Naive thymus-derived CD4-positive, alpha-beta T cell (primary cell): ENCODE data around the gene CDC25B. TPM values are rescaled to one million over a fixed set of nuclear protein-coding genes. Genes with fewer than 3 reads are reported as not detected.
A peak's percentile ranks its signal among the peaks of the same experiment; 100 is the strongest.

Experiments
- ATAC-seq: fragments of 150-1000 bp; cut with Tn5 transposase; 2 replicates; pipeline ENCODE4 v1.10.0; 2021; ENCODE audit warnings: mild to moderate bottlenecking, moderate library complexity
- CTCF ChIA-PET: fragments of 350-600 bp; sonication (Branson Sonifier 250); formaldehyde crosslinking; loops from one replicate; lab custom pipeline; 2021; ENCODE audit warnings: antibody characterized with exemption; lab: Charles Lee
- POLR2A ChIA-PET: fragments of 350-600 bp; sonication (Branson Sonifier 250); formaldehyde crosslinking; loops from one replicate; lab custom pipeline; 2021; ENCODE audit warnings: antibody characterized with exemption, inconsistent platforms; lab: Charles Lee
- DNase-seq, 9 donors: peaks; one replicate each; pipeline versions ENCODE4 v3.0.0 to v3.0.0-alpha.2; 2020 to 2022; ENCODE audit warnings: mixed read lengths in 1 of 9
- H3K27ac ChIP-seq: one replicate; pipeline ENCODE4 v1.7.0; 2013; ENCODE audit warnings: mild to moderate bottlenecking, low read depth, low read length, moderate library complexity
- H3K27me3 ChIP-seq, 2 donors: one replicate each; pipeline ENCODE4 v1.7.0; 2013; ENCODE audit warnings: low read length in 2 of 2, mild to moderate bottlenecking in 2 of 2, moderate library complexity in 2 of 2; ENCODE audit not compliant: control insufficient read depth in 2 of 2, insufficient read depth in 2 of 2
- H3K36me3 ChIP-seq, 3 experiments: 1 replicate in 2 of 3; 2 replicates in 1 of 3; pipeline ENCODE4 v1.7.0; 2013; ENCODE audit warnings: low read length in 3 of 3, mild to moderate bottlenecking in 3 of 3, moderate library complexity in 1 of 3; ENCODE audit not compliant: insufficient read depth in 3 of 3, control insufficient read depth in 2 of 3
- H3K4me1 ChIP-seq, 2 donors: one replicate each; pipeline ENCODE4 v1.7.0; 2013; ENCODE audit warnings: low read length in 2 of 2, mild to moderate bottlenecking in 2 of 2, moderate library complexity in 1 of 2; ENCODE audit not compliant: control insufficient read depth in 2 of 2, insufficient read depth in 2 of 2
- H3K4me3 ChIP-seq: 2 replicates; pipeline ENCODE4 v1.7.0; 2013; ENCODE audit warnings: mild to moderate bottlenecking, low read length
- H3K9me3 ChIP-seq, 3 experiments: 1 replicate in 2 of 3; 2 replicates in 1 of 3; pipeline ENCODE4 v1.7.0; 2013; ENCODE audit warnings: low read length in 3 of 3; ENCODE audit not compliant: control insufficient read depth in 2 of 3
- H3K27ac Mint-ChIP-seq, 9 donors: one replicate each; pipeline ENCODE4 v1.8.0; 2020 to 2022; ENCODE audit warnings: mixed read lengths in 9 of 9, mild to moderate bottlenecking in 8 of 9, moderate library complexity in 5 of 9, inconsistent platforms in 2 of 9
- H3K27me3 Mint-ChIP-seq, 5 donors: one replicate each; pipeline ENCODE4 v1.8.0; 2021 to 2022; ENCODE audit warnings: mixed read lengths in 5 of 5, mild to moderate bottlenecking in 1 of 5
- H3K36me3 Mint-ChIP-seq, 5 donors: one replicate each; pipeline ENCODE4 v1.8.0; 2020 to 2022; ENCODE audit warnings: mixed read lengths in 5 of 5, mild to moderate bottlenecking in 3 of 5, inconsistent platforms in 1 of 5
- H3K4me1 Mint-ChIP-seq, 7 donors: one replicate each; pipeline ENCODE4 v1.8.0; 2020 to 2022; ENCODE audit warnings: mixed read lengths in 7 of 7, mild to moderate bottlenecking in 3 of 7, inconsistent platforms in 1 of 7
- H3K4me3 Mint-ChIP-seq, 10 donors: one replicate each; pipeline ENCODE4 v1.8.0; 2020 to 2022; ENCODE audit warnings: mild to moderate bottlenecking in 10 of 10, mixed read lengths in 10 of 10, moderate library complexity in 6 of 10, inconsistent platforms in 2 of 10
- H3K9me3 Mint-ChIP-seq, 11 donors: one replicate each; pipeline ENCODE4 v1.8.0; 2020 to 2022; ENCODE audit warnings: mixed read lengths in 11 of 11, mild to moderate bottlenecking in 4 of 11, inconsistent platforms in 1 of 11, moderate library complexity in 1 of 11
- intact Hi-C, 2 donors: fragments of 100-400 bp; cut with micrococcal nuclease; formaldehyde crosslinking; loops; one replicate each; pipeline ENCODE4 v1.15.1; 2023
- polyA plus RNA-seq, 2 donors: library from polyadenylated mRNA; unstranded; fragments of 300-500 nt; fragmentation: Illumina TruSeq; gene quantifications; one replicate each; pipeline ENCODE4 v1.2.3, GENCODE V29; 2021
- total RNA-seq, 6 experiments: library from RNA in 5 of 6; stranded (reverse) in 5 of 6; gene quantifications; 1 replicate in 5 of 6; 2 replicates in 1 of 6; pipeline ENCODE4 v1.2.3 and lab custom pipeline; 2021 to 2026

Gene CDC25B
- total and polyA plus RNA-seq, 7 experiments from 2014 or later, result 37.0 to 392 (median 174) TPM

- no peak for DNase-seq
- Histone ChIP-seq H3K9me3 (no peaks in the 10 kb centered on the region), H3K27me3 (no peaks in the 10 kb centered on the region), H3K4me3 (no peak overlapping the region), H3K36me3 (peaks cover 36 to 63% (median 43%) of the 10 kb centered on the region in 3 experiments), H3K4me1 (peaks cover 41 to 43% of the 10 kb centered on the region in 2 donors), H3K27ac (peak overlapping the region; percentile 25)
- no peaks in the 10 kb centered on the region for H3K9me3 Mint-ChIP-seq
- peaks cover 14 to 55% (median 40%) of the 10 kb centered on the region in 5 donors for H3K36me3 Mint-ChIP-seq
- no peaks in the 10 kb centered on the region for H3K27me3 Mint-ChIP-seq
- peaks cover 46 to 85% (median 61%) of the 10 kb centered on the region in 7 donors for H3K4me1 Mint-ChIP-seq
- intact Hi-C loops, result no loop called here
- H3K4me3 Mint-ChIP-seq, result no peak overlapping the region
- no peak for ATAC-seq
- peak overlapping the region in 8 of 9 donors; percentile 61 to 98 (median 82) for H3K27ac Mint-ChIP-seq
- POLR2A ChIA-PET, result interaction anchor here (1.6 kb wide), 1 partner anchor 9 kb away, joined by 10 read pairs; no protein-coding TSS in a partner anchor
- CTCF ChIA-PET, result interaction anchor here (0.5 to 1.0 kb wide), 2 partner anchors 9 to 48 kb away, joined by 3 to 4 read pairs; no protein-coding TSS in a partner anchor
These were observed 8.7 kb downstream of the CDC25B start for GRCh38 chr20:3804781-3805180.

DNA sequence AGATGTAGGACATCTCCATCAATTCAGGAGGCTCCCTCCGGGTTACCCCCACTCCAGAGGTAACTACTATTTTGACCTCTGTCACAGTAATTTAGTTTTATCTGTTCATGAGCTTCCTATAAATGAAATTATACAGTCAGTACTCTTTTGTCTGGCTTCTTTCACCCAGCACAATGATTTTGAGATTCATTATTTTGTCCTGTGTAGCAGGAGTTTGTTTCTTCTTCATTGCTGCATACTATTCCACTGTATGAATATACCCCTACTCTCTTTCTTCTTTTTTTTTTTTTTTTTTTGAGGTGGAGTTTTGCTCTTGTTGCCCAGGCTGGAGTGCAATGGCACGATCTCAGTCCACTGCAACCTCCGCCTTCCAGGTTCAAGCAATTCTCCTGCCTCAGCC is 12.4 kb downstream of the CDC25B start:
- intact Hi-C loops, result no loop called here
- Histone ChIP-seq H3K27me3 (no peaks in the 10 kb centered on the region), H3K4me3 (no peak overlapping the region), H3K9me3 (no peaks in the 10 kb centered on the region), H3K36me3 (peaks cover 9 to 28% (median 9%) of the 10 kb centered on the region in 3 experiments), H3K4me1 (peaks cover 46 to 48% of the 10 kb centered on the region in 2 donors), H3K27ac (no peak overlapping the region)
- peak overlapping the region in 7 of 9 donors; percentile 41 to 91 (median 63) for H3K27ac Mint-ChIP-seq
- DNase-seq (no peak), ATAC-seq (no peak)
- H3K36me3 Mint-ChIP-seq, result peaks cover 7 to 40% (median 22%) of the 10 kb centered on the region in 5 donors
- POLR2A ChIA-PET, result interaction anchor here (1.3 kb wide), 1 partner anchor 41 kb away, joined by 7 read pairs; the partner anchor contains the start of gene ADISSP
- H3K27me3 Mint-ChIP-seq, result no peaks in the 10 kb centered on the region
- H3K4me3 Mint-ChIP-seq, result peak overlapping the region in 4 of 10 donors; percentile 16 to 58 (median 50)
- H3K4me1 Mint-ChIP-seq, result peaks cover 59 to 83% (median 67%) of the 10 kb centered on the region in 7 donors
- CTCF ChIA-PET, result no interaction called here
- H3K9me3 Mint-ChIP-seq, result no peaks in the 10 kb centered on the region

- Histone ChIP-seq H3K27ac (peak overlapping the region; percentile 84), H3K4me3 (peak overlapping the region; percentile 62), H3K4me1 (peaks cover 70% of the 10 kb centered on the region in 2 donors), H3K36me3 (no peaks in the 10 kb centered on the region), H3K27me3 (no peaks in the 10 kb centered on the region), H3K9me3 (no peaks in the 10 kb centered on the region)
- intact Hi-C loops, result loop anchor here (1.0 kb wide), 5 partner anchors 9 to 78 kb away; partner anchors contain the start of genes AP5S1 (in 2 of the 2), CDC25B (in 2 of the 2), CENPB (in 1 of the 2) and PANK2 (in 1 of the 2)
- H3K9me3 Mint-ChIP-seq, result no peaks in the 10 kb centered on the region
- H3K4me1 Mint-ChIP-seq, result peaks cover 56 to 80% (median 71%) of the 10 kb centered on the region in 7 donors
- H3K27ac Mint-ChIP-seq, result peak overlapping the region; percentile 94 to 100 (median 98)
- H3K36me3 Mint-ChIP-seq, result peaks cover 0 to 20% (median 0%) of the 10 kb centered on the region in 5 donors
- CTCF ChIA-PET, result interaction anchor here (0.9 to 6.8 kb wide), 8 partner anchors 9 to 44 kb away, joined by 3 to 45 read pairs (median 5); partner anchors contain the start of genes ADISSP, AP5S1, CDC25B and CENPB
- DNase-seq (peak; percentile 79 to 96 (median 91)), ATAC-seq (peak; percentile 97)
- POLR2A ChIA-PET, result interaction anchor here (0.6 to 13.1 kb wide), 9 partner anchors 9 to 403 kb away, joined by 3 to 134 read pairs (median 3); partner anchors contain the start of genes ADISSP and CDC25B
- H3K27me3 Mint-ChIP-seq, result no peaks in the 10 kb centered on the region
- H3K4me3 Mint-ChIP-seq, result peak overlapping the region; percentile 77 to 96 (median 90)
These were observed 15.6 kb downstream of the CDC25B start for GRCh38 chr20:3811467-3812258.

DNA sequence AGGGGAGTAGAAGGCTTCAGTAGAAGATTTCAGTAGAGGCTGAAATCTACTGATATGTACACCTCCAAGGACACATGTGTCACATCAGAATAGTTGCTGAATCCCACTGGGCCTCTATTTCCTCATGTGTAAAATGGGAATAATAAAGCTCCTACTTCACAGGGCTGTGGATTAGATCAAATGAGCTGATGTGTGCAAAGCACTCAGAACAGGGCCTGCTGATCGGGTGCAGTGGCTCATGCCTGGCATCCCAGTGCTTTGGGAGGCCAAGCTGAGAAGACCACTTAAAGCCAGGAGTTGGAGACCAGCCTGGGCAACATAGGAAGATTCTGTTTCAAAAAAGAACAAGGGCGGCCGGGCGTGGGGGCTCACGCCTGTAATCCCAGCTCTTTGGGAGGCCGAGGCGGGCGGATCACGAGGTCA is 16.2 kb downstream of the CDC25B start:
- intact Hi-C loops, result no loop called here
- Histone ChIP-seq H3K9me3 (no peaks in the 10 kb centered on the region), H3K36me3 (no peaks in the 10 kb centered on the region), H3K27me3 (no peaks in the 10 kb centered on the region), H3K4me1 (peaks cover 64 to 71% of the 10 kb centered on the region in 2 donors), H3K27ac (peak overlapping the region; percentile 84), H3K4me3 (peak overlapping the region; percentile 62)
- Mint-ChIP-seq H3K27me3 (no peaks in the 10 kb centered on the region), H3K4me3 (peak overlapping the region; percentile 77 to 96 (median 90)), H3K4me1 (peaks cover 52 to 78% (median 68%) of the 10 kb centered on the region in 7 donors), H3K9me3 (no peaks in the 10 kb centered on the region), H3K27ac (peak overlapping the region; percentile 94 to 100 (median 98)), H3K36me3 (peaks cover 0 to 20% (median 0%) of the 10 kb centered on the region in 5 donors)
- no peak for DNase-seq
- ChIA-PET CTCF (interaction anchor here (0.9 to 6.8 kb wide), 7 partner anchors 8 to 45 kb away, joined by 3 to 45 read pairs (median 4); partner anchors contain the start of genes ADISSP, AP5S1, CDC25B and CENPB), POLR2A (interaction anchor here (0.6 to 13.1 kb wide), 5 partner anchors 10 to 172 kb away, joined by 3 to 134 read pairs (median 6); partner anchors contain the start of genes ADISSP and CDC25B)
- no peak for ATAC-seq

- POLR2A ChIA-PET, result interaction anchor here (0.8 to 13.1 kb wide), 6 partner anchors 9 to 176 kb away, joined by 3 to 134 read pairs (median 8); partner anchors contain the start of genes ADISSP and CDC25B
- H3K4me3 ChIP-seq, result no peak overlapping the region
- peaks cover 55 to 69% of the 10 kb centered on the region in 2 donors for H3K4me1 ChIP-seq
- peak overlapping the region; percentile 39 to 90 (median 66) for H3K4me3 Mint-ChIP-seq
- H3K27ac Mint-ChIP-seq, result peak overlapping the region; percentile 74 to 100 (median 96)
- intact Hi-C loops, result no loop called here
- H3K27me3 Mint-ChIP-seq, result no peaks in the 10 kb centered on the region
- ATAC-seq (no peak), DNase-seq (peak in 1 of 9 donors; percentile 14)
- no peaks in the 10 kb centered on the region for H3K27me3 ChIP-seq
- no peaks in the 10 kb centered on the region for H3K9me3 Mint-ChIP-seq
- peaks cover 45 to 72% (median 66%) of the 10 kb centered on the region in 7 donors for H3K4me1 Mint-ChIP-seq
- H3K9me3 ChIP-seq, result no peaks in the 10 kb centered on the region
- CTCF ChIA-PET, result interaction anchor here (0.8 to 6.8 kb wide), 9 partner anchors 9 to 45 kb away, joined by 3 to 45 read pairs (median 5); partner anchors contain the start of genes CDC25B and CENPB
- H3K36me3 ChIP-seq, result no peaks in the 10 kb centered on the region
- H3K27ac ChIP-seq, result peak overlapping the region; percentile 65
- H3K36me3 Mint-ChIP-seq, result peaks cover 0 to 20% (median 0%) of the 10 kb centered on the region in 5 donors
These were observed 17.1 kb downstream of the CDC25B start for GRCh38 chr20:3812975-3813847.
